NAMALWA (cell line): ENCODE data around the gene MACROD1.

Experiments used
- DNase-seq: peaks from one replicate; pipeline ENCODE4 v3.0.0-alpha.2; 2015; ENCODE audit warnings: low spot score

The MACROD1 gene

GRCh38 chr11:64035576-64035975 lies 130.3 kb downstream of the MACROD1 start, which contains the start of gene FLRT1:
FLRT1 (plus strand) TSS chr11:64035931; CDS start chr11:64116268, 80,337 bp downstream.
- no peak for DNase-seq

- DNase-seq, result no peak
These were observed 130.8 kb downstream of the MACROD1 start for GRCh38 chr11:64035081-64035524.

- DNase-seq, result no peak
These were observed 131.5 kb downstream of the MACROD1 start for GRCh38 chr11:64034411-64034811.

GRCh38 chr11:64032050-64032449 lies 133.9 kb downstream of the MACROD1 start:
- DNase-seq, result no peak

- no peak for DNase-seq
These were observed 134.9 kb downstream of the MACROD1 start for GRCh38 chr11:64031001-64031400.

GRCh38 chr11:64029773-64030172 lies 136.1 kb downstream of the MACROD1 start:
- no peak for DNase-seq

- peak; percentile 23 for DNase-seq
These were observed 137.4 kb downstream of the MACROD1 start for GRCh38 chr11:64028398-64029115.

GRCh38 chr11:64027651-64028397 lies 138.1 kb downstream of the MACROD1 start:
- DNase-seq, result no peak

- no peak for DNase-seq
These were observed 139.2 kb downstream of the MACROD1 start for GRCh38 chr11:64026575-64027205.

- DNase-seq, result no peak
These were observed 140.7 kb downstream of the MACROD1 start for GRCh38 chr11:64025205-64025604.

- no peak for DNase-seq
These were observed 141.9 kb downstream of the MACROD1 start for GRCh38 chr11:64023712-64024710.

GRCh38 chr11:64022125-64022784 lies 143.7 kb downstream of the MACROD1 start:
- DNase-seq, result no peak

GRCh38 chr11:64021757-64022093 lies 144.2 kb downstream of the MACROD1 start:
- DNase-seq, result no peak

- no peak for DNase-seq
These were observed 144.7 kb downstream of the MACROD1 start for GRCh38 chr11:64020976-64021756.

GRCh38 chr11:64019106-64020037 lies 146.5 kb downstream of the MACROD1 start:
- DNase-seq, result no peak

- no peak for DNase-seq
These were observed 147.6 kb downstream of the MACROD1 start for GRCh38 chr11:64018310-64018709.

GRCh38 chr11:64017945-64018224 lies 148.0 kb downstream of the MACROD1 start:
- no peak for DNase-seq

GRCh38 chr11:64015935-64016845 lies 149.7 kb downstream of the MACROD1 start:
- DNase-seq, result no peak
